Mammary epithelial cell (primary cell): ENCODE results near the gene SUGP1.

Experiments
- EZH2 ChIP-seq: IDR thresholded peaks from 2 replicates; pipeline ENCODE4 v1.6.1; 2012; ENCODE audit warnings: low read length, inconsistent platforms, borderline replicate concordance
- TF ChIP-seq, protein P1 (sequence below), 2 donors: IDR thresholded peaks in 1 of 2; conservative IDR thresholded peaks in 1 of 2; 2 replicates each; pipeline ENCODE4 v1.5.1; 2011 to 2012; ENCODE audit warnings: inconsistent platforms in 2 of 2, low read length in 2 of 2, mild to moderate bottlenecking in 2 of 2, control low read depth in 1 of 2, low read depth in 1 of 2; ENCODE audit not compliant: insufficient read depth in 1 of 2; ENCODE audit errors: extremely low read depth in 1 of 2

DNA sequence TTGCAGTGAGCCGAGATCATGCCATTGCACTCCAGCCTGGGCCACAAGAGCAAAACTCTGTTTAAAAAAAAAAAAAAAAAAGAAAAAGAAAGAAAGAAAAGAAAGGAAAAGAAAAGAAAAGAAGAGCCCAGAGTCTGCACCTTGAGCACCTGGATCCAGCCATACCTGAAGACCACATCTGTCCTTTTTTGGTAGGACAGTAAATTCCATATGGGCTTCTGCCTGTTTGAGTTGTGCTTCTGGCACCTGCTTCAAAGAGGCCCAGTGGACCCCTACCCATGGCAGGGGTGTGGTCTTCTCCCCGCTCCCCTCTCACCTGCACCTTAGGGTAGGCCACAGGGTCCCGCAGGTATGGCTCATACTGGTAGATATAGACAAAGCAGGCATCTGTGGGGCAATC lies 53.0 kb downstream of the SUGP1 start:
- TF ChIP-seq, protein P1, sequence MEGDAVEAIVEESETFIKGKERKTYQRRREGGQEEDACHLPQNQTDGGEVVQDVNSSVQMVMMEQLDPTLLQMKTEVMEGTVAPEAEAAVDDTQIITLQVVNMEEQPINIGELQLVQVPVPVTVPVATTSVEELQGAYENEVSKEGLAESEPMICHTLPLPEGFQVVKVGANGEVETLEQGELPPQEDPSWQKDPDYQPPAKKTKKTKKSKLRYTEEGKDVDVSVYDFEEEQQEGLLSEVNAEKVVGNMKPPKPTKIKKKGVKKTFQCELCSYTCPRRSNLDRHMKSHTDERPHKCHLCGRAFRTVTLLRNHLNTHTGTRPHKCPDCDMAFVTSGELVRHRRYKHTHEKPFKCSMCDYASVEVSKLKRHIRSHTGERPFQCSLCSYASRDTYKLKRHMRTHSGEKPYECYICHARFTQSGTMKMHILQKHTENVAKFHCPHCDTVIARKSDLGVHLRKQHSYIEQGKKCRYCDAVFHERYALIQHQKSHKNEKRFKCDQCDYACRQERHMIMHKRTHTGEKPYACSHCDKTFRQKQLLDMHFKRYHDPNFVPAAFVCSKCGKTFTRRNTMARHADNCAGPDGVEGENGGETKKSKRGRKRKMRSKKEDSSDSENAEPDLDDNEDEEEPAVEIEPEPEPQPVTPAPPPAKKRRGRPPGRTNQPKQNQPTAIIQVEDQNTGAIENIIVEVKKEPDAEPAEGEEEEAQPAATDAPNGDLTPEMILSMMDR (conservative IDR thresholded peaks at IDR 0.05 in 1 of 2, IDR thresholded peaks at IDR 0.05 in 1 of 2; ENCODE audit: extremely low read depth in 1 of 2, insufficient read depth in 1 of 2, low read depth in 1 of 2, low read length in 2 of 2), result no peak
- no peak for TF ChIP-seq EZH2
